Tibial nerve (tissue), 4 donors: ENCODE results near the gene SHROOM3.

Source experiments
- EP300 ChIP-seq, 2 donors: sonication (generic); formaldehyde crosslinking; IDR thresholded peaks; one replicate each; pipeline ENCODE4 v1.6.1; 2017; ENCODE audit warnings: antibody characterized with exemption in 2 of 2, mild to moderate bottlenecking in 1 of 2
- POLR2A ChIP-seq, 2 donors: fragments of 450-650 bp; IDR thresholded peaks; one replicate each; pipeline ENCODE4 v1.6.1; 2017; ENCODE audit warnings: antibody characterized with exemption in 2 of 2, mild to moderate bottlenecking in 2 of 2, moderate library complexity in 2 of 2
- TF ChIP-seq, protein P1 (sequence below), 5 experiments: fragments of 200-600 bp in 3 of 5; fragments of 450-650 bp in 2 of 5; sonication (generic) in 3 of 5; IDR thresholded peaks; one replicate each; pipeline ENCODE4 v1.5.1; 2016 to 2019; ENCODE audit warnings: antibody characterized with exemption in 5 of 5, mild to moderate bottlenecking in 3 of 5, moderate library complexity in 2 of 5

DNA sequence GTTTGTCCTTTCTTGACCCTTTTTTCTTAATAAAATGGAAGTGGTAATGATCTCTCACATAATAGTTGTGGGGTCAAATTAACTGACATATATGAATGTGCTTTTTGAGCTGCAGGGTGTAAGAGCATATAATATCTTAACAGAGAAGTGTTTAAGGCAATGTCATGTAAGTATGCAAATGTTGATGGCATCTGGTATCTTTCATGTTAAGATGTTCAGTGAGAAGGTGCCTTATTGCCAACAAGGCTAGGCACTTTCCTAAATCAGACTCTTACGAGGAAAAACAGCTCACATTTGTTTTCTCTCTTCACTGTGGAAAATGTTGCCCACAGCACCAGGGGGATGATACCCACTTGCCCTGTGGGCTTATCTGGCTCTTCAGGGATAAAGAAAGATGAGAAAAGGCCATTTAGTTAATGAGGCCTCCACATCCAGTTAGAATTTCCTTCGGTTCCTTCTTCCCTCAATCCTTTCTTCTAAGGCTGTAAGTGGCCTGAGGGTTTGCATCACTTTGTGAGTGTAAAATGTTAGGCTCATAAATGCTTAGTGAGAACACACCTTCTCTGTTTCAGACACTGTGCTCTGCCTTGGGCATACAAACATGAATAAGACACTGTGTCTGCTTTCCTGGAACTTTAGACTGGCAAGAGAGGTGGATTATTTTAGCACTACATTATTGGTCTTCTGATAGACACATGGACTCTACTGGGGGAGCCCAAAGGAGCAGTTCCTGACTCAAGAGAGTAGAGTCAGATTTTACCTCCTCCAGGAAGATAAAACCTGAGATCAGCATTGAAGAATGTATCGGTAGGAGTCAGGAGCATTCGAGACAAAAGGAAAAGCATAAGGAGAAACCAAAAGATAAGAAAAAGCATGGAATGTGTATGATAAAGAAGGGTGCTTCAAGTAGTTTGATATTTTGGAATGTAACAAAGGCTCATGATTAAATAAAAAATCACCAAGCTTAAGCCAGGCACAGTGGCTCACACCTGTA lies 327.4 kb downstream of the SHROOM3 start:
- TF ChIP-seq, protein P1, sequence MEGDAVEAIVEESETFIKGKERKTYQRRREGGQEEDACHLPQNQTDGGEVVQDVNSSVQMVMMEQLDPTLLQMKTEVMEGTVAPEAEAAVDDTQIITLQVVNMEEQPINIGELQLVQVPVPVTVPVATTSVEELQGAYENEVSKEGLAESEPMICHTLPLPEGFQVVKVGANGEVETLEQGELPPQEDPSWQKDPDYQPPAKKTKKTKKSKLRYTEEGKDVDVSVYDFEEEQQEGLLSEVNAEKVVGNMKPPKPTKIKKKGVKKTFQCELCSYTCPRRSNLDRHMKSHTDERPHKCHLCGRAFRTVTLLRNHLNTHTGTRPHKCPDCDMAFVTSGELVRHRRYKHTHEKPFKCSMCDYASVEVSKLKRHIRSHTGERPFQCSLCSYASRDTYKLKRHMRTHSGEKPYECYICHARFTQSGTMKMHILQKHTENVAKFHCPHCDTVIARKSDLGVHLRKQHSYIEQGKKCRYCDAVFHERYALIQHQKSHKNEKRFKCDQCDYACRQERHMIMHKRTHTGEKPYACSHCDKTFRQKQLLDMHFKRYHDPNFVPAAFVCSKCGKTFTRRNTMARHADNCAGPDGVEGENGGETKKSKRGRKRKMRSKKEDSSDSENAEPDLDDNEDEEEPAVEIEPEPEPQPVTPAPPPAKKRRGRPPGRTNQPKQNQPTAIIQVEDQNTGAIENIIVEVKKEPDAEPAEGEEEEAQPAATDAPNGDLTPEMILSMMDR (IDR thresholded peaks at IDR 0.05), result no peak
- TF ChIP-seq EP300 (IDR thresholded peaks at IDR 0.05), result no peak
- no peak for TF ChIP-seq POLR2A (IDR thresholded peaks at IDR 0.05)
